Epidermal melanocyte (primary cell): ENCODE results near the gene GP2.
"Not testable (repeated sequence)": the region's sequence is repeated elsewhere in the genome, so short reads cannot be mapped to it uniquely, and the experiment has no call there.

Experiments used
- DNase-seq: peaks from one replicate; pipeline ENCODE4 v3.0.0; 2011; ENCODE audit warnings: low spot score; ENCODE audit not compliant: insufficient read length

The GP2 gene

GRCh38 chr16:20325005-20325404, 2.3 kb downstream of the GP2 start:
- DNase-seq = no peak

GRCh38 chr16:20323591-20324117, 3.7 kb downstream of the GP2 start:
- DNase-seq = no peak

GRCh38 chr16:20322696-20323095, 4.6 kb downstream of the GP2 start:
- no peak for DNase-seq

- no peak for DNase-seq
These were observed 5.6 kb downstream of the GP2 start for GRCh38 chr16:20321671-20322070.

GRCh38 chr16:20321051-20321450, 6.3 kb downstream of the GP2 start:
- not testable (repeated sequence) for DNase-seq

GRCh38 chr16:20320592-20320991, 6.7 kb downstream of the GP2 start:
- no peak for DNase-seq

GRCh38 chr16:20320178-20320577, 7.1 kb downstream of the GP2 start:
- DNase-seq = no peak

- no peak for DNase-seq
These were observed 7.9 kb downstream of the GP2 start for GRCh38 chr16:20319406-20319805.

- DNase-seq = no peak
These were observed 8.9 kb downstream of the GP2 start for GRCh38 chr16:20318437-20318836.

GRCh38 chr16:20318006-20318405, 9.3 kb downstream of the GP2 start:
- no peak for DNase-seq

GRCh38 chr16:20317117-20317516, 10.2 kb downstream of the GP2 start:
- DNase-seq = no peak

- no peak for DNase-seq
These were observed 10.6 kb downstream of the GP2 start for GRCh38 chr16:20316715-20317114.

GRCh38 chr16:20315764-20316163, 11.5 kb downstream of the GP2 start:
- DNase-seq = no peak

GRCh38 chr16:20314575-20314974, 12.7 kb downstream of the GP2 start:
- DNase-seq = no peak

GRCh38 chr16:20313741-20314140, 13.6 kb downstream of the GP2 start:
- no peak for DNase-seq

GRCh38 chr16:20312536-20313095, 14.7 kb downstream of the GP2 start:
- not testable (repeated sequence) for DNase-seq

GRCh38 chr16:20311548-20311947, 15.8 kb downstream of the GP2 start:
- DNase-seq = no peak

- DNase-seq = no peak
These were observed 16.6 kb downstream of the GP2 start for GRCh38 chr16:20310421-20311395.

GRCh38 chr16:20309786-20310185, 17.5 kb downstream of the GP2 start:
- no peak for DNase-seq

- DNase-seq = no peak
These were observed 18.3 kb downstream of the GP2 start for GRCh38 chr16:20308801-20309590.

- DNase-seq = no peak
These were observed 19.0 kb downstream of the GP2 start for GRCh38 chr16:20308266-20308665.

- DNase-seq = no peak
These were observed 19.5 kb downstream of the GP2 start for GRCh38 chr16:20307791-20308190.
